GM19023 (cell line): ENCODE data around the gene PTPRE.
"Not testable (repeated sequence)": the region's sequence is repeated elsewhere in the genome, so short reads cannot be mapped to it uniquely, and the experiment has no call there.

Source experiments
- ATAC-seq: cut with Tn5 transposase; IDR thresholded peaks from one replicate; pipeline ENCODE4 v1.9.1; 2021; ENCODE audit warnings: mild to moderate bottlenecking, moderate library complexity; ENCODE audit not compliant: unreplicated experiment

PTPRE gene

GRCh38 chr10:128084364-128084763, 177.5 kb downstream of the PTPRE start:
- no peak for ATAC-seq

GRCh38 chr10:128084991-128085390, 178.1 kb downstream of the PTPRE start:
- ATAC-seq: no peak

GRCh38 chr10:128086003-128086863, 179.3 kb downstream of the PTPRE start:
- ATAC-seq: no peak

- ATAC-seq: no peak
Measured at GRCh38 chr10:128087146-128087883, 180.4 kb downstream of the PTPRE start.

GRCh38 chr10:128087884-128088709, 181.2 kb downstream of the PTPRE start:
- no peak for ATAC-seq

GRCh38 chr10:128091636-128092210, 184.8 kb downstream of the PTPRE start:
- ATAC-seq: no peak

GRCh38 chr10:128092454-128092853, 185.6 kb downstream of the PTPRE start:
- no peak for ATAC-seq

GRCh38 chr10:128094596-128094995, 187.7 kb downstream of the PTPRE start:
- ATAC-seq: not testable (repeated sequence)

GRCh38 chr10:128095027-128095752, 188.3 kb downstream of the PTPRE start:
- no peak for ATAC-seq

- no peak for ATAC-seq
Measured at GRCh38 chr10:128095753-128096469, 189.0 kb downstream of the PTPRE start.

- no peak for ATAC-seq
Measured at GRCh38 chr10:128096486-128097199, 189.7 kb downstream of the PTPRE start.

- no peak for ATAC-seq
Measured at GRCh38 chr10:128097783-128098182, 190.9 kb downstream of the PTPRE start.

GRCh38 chr10:128098631-128099030, 191.7 kb downstream of the PTPRE start:
- no peak for ATAC-seq

GRCh38 chr10:128099901-128100300, 193.0 kb downstream of the PTPRE start:
- ATAC-seq: no peak

GRCh38 chr10:128101901-128102300, 195.0 kb downstream of the PTPRE start:
- no peak for ATAC-seq

- no peak for ATAC-seq
Measured at GRCh38 chr10:128102480-128103228, 195.8 kb downstream of the PTPRE start.

GRCh38 chr10:128103229-128103714, 196.4 kb downstream of the PTPRE start:
- no peak for ATAC-seq

GRCh38 chr10:128105383-128105782, 198.5 kb downstream of the PTPRE start:
- no peak for ATAC-seq
